Activated CD4-positive, alpha-beta T cell treated with anti-CD3 and anti-CD28 coated beads, Interleukin-2, amount 50 U/mL, for 1 hour (primary cell): ENCODE results near the gene CD40.

Source experiments
- DNase-seq: peaks from one replicate; pipeline ENCODE4 v3.0.0-alpha.2; 2020

The CD40 gene

DNA sequence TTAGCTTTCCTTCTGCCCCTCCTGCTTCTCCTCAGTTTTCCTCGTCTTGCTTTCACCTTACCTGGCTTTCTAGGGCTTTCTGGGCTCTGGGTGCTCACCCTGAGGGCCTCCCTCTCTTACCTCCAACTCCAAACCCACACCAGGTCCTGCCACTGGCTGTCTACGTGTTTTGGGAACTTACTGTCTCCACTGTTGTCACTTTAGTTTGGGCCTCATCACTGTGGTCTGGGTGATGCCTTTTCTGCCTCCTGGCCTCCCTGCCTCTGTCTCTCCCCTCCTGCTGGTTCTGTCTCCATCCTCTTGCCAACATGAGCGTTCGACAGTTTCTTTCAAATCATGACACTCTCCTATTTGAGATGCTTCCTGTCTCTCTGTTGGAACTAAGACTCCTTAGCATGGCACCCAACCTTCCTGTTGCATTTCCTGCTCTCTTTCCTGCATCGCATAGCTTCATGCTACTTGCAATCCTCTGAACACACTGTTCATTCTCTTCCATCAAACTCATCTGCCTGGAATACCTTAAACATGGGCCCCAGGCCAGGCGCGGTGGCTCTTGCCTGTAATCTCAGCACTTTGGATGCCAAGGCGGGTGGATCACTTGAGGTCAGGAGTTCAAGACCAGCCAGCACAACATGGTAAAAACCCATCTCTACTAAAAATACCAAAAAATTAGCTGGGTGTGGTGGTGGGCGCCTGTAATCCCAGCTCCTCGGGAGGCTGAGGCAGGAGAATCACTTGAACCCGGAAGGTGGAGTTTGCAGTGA is 5.5 kb downstream of the CD40 start:
- DNase-seq = no peak

DNA sequence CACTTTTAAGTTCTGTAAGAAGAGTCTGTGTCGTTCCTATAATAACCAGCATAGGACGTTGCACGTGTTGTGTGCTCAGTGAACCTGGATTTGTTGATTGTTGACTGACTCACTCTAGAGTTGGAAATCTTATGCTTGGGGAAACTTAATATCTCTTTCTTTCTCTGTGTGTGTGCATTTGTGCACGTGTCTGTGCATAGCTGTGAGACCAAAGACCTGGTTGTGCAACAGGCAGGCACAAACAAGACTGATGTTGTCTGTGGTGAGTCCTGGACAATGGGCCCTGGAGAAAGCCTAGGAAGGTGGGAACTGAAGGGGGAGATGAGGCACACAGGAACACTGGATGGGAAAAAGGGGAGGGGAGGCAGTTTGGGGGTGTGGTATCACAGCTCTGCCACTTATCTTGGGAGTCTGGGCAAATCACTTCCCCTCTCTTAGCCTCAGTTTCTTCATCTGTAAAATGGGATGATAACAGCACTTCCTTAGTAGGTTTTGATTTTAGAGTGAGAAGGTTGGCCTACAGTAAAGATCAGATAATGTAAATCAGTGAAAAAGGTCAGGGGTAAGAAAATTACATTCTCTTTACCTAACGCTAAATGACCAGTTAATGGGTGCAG is 8.4 kb downstream of the CD40 start:
- DNase-seq = no peak

DNA sequence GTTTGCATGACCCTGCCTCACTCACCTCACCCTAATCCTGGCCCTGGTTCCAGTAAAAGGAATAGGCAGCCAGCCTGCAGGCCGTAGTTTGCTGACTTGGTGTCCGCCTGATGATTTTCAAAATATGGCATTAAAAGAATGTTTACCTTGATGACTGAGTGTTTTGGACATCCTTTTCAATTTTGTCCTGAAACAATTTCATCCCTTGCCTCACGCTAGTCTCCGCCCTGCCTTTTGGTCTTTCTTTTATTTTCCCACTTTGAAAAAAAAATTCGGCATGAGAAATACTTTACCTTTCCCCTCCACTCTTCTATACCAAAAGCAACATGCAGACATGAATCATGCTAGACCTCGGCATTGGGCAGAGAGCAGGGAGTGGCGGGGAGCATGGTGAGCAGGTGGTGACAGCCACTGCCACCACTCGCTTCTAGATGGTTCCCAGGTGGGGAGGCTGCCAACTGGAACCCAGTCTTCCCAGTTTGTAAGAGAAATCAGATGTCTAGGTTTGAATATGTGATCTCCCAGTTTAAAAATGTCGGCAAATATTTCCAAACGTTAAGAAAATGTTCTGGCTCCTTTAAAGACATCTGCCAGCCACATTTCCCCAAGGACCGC is 9.4 kb downstream of the CD40 start:
- DNase-seq = no peak

DNA sequence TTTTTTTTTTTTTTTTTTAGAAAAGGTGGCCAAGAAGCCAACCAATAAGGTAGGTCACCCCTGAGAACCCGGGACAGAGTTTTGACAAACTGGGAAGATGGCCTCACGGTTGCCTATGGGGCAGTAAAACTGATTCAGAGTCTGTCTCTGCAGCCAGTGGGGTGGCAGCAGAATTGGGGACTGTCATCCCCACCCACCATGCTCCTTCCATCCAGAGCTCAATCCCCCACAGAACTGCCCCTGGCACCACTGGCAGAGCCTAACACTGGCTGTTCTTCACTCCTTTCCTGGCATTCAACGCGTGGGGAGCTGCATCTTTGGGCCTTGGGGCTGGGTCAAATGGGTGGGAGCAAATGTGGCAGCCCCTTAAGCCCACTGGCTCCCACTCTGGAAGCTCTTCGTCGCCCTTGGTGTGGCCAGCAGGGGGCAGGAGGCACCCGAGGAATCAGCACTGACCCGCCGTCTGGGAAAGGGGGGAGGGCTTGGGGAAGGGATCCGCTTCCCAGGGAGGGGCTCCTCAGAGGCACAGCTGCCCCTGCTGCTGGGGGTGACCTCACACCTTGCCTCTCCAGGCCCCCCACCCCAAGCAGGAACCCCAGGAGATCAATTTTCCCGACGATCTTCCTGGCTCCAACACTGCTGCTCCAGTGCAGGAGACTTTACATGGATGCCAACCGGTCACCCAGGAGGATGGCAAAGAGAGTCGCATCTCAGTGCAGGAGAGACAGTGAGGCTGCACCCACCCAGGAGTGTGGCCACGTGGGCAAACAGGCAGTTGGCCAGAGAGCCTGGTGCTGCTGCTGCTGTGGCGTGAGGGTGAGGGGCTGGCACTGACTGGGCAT is 10.4 kb downstream of the CD40 start:
- DNase-seq = no peak

DNA sequence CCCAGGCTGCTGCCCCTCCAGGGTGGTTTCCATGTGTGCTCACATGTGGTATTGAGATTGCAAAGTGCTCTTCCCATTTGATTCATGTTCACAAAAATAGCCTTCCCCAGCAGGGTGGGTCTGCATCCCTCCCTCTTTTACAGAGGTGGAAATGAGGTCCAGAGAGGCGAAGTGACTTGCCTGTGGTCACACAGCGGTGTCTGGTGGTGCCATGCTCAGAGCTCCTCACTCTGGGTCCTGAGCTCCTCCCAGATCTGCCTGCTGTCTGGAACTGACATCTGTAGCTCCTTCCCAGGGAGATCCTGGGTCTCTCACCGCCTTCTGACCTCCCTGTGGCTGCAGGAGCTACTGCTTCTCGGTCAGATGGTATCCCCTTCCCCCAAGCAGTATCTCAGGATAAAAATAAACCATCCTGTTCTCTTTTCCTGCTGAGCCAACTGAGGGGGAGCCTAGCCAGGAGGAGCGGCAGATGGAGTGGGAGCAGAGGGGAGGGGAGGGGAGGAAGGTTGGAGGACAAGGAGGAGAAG is 11.9 kb downstream of the CD40 start:
- no peak for DNase-seq

DNA sequence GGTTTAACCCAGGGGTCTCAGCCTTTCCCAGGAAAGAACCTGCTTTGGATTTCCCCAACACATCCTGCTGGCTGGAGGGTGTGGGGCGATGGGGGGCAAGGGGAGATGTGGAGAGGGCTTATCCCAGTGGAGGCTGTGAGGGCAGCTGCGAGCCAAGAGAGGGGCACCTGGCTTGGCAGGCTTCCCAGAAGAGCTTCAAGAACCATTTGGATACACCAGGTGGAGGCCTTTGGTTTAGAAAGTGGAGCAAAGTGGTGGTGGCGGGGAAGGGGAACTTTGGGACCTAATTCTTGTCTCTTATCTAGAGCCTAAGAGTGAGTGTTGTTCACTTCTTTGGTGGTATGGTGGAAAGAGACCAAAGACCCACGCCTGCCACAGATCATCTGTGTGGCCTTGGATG is 12.4 kb downstream of the CD40 start:
- no peak for DNase-seq

DNA sequence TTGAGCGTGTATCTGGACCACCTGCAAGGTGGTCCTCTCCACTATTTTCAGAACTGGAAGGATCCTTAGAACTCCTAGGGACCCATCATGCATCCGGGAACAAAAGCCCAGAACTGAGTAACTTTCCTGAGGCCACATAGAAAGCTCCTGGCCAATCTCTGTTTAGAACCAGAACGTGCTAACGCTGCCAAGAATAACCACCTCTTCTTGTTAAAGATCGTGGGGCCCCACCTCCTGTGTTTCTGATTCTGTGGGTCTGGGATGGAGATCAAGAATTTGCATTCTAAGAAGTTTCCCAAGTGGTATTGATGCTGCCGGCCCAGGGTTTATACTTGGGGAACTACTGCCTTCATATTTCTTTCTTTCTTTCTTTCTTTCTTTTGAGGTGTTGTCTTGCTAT is 13.3 kb downstream of the CD40 start:
- no peak for DNase-seq

DNA sequence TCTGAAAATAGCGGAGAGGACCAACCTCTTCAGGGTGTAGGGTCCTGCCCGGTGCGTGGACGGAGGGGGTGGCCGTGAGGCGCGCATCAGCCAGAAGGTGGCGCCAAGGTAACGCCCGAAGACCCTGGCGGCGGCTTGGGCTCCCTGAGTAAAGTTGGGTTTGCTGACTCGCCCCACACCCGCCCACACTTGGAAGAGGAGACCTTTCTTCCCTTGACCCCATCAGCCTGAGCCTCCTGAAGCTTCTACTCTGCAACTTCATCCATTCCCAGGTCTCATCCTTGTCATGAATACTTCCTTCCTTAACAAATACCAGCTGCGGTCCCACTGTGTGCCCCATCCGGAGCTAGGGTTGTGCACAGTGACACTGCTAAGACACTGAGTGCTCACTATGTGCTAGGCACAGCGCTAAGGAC is 14.6 kb downstream of the CD40 start:
- peak; percentile 56 for DNase-seq

DNA sequence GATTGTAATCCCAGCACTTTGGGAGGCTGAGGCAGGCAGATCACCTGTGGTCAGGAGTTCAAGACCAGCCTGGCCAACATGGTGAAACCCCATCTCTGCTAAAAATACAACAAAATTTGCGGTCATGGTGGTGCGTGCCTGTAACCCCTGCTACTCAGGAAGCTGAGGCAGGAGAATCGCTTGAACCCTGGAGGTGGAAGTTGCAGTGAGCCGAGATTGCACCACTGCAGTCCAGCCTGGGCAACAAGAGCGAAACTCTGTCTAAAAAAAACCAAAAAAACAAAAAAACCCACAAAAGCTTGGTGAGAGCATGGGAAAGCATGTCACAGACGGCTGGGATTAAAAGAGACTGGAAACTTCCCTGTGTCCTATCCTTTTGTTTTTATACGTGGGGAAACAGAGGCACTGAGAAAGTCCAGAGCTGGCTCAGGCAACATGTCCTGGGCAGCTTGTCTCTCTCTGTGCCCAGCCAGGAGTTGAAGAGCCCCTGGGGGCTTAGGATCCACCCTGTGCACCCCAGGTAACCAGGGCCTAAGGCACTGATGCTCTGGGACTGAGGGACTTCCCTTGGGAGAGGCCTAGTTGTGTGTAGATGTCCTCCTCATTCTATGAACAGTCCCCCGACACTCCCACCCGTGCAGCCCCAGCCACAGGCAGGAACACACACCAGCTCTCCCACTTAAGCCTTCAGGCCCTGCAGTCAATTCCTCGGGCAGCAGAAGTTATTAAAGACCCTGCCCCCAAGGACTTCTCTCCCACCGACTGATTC is 16.0 kb downstream of the CD40 start:
- no peak for DNase-seq

DNA sequence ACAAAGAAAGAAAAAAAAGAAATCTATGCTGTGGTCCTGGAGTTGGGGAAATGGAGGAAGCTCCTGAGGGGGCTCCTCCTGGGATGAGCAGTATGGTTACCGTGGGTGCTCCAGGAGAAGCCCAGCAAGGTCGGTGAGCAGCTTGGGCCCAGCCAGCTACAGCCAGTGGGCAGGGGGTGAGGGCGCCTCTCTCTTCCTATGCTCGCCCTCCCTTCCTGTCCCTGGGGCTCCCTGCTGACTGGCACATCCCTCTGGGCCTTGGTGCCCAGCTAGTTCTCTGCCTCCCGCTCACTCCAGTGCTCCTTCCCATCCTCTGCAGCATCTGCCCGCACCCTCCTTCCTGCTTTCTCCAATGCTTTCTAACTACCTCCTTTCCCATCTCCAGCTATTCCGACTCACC is 16.6 kb downstream of the CD40 start:
- DNase-seq = no peak

DNA sequence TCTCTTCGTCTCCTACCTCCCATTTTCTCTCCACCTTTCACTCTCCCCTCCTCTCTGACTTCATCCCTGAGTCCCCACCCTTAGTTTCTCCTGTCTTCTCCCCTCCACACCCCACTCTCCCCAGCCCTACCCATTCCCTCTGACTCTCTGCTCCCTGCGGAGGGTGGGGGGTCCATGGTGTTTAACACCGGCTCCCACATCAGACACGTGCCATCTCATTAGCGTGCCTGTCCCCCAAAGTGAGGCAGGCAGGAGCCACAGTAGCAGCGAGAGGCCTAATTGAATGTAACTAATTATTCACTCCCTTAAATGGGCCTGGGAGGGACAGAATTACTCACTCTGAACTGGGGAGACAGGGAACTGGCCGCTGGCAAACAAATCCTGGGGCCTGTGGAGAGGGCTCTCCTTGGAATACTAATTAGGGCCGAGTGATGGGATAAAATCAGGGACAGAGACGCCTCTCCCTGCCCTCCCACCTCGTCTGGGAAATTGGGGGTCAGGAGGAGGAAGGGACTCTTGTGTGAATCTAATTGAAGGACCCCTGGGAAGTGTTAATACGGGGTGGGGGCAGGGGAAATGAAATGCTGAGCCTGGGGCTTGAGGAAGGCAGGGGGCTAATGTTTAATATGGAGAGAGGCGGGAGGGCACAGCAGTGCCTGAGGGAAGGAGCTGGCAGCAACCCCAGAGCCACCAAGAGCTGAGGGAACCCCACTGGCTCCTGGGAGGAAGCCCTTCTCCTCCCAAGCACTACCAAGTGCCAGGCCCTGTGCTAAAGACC is 17.9 kb downstream of the CD40 start:
- no peak for DNase-seq

DNA sequence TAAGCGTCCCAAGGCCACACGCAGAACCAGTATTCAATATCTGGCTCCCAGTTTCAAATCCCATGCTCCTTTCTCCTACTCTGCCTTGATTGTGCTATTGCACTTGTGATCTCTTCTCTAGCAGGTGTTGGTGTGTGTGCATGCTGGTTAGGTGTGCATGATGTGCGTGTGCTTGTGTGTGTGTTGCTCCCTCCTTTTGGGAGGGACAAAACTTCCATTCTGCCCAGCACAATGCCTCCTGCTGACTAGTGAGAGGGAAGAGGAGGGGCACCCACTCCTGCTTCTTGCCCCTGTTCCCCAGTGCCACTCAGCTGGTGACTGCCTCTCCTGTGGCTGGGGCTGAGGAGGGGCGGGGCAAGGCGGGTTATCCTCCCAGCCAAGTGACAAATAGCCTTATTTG is 19.7 kb downstream of the CD40 start:
- DNase-seq = no peak

DNA sequence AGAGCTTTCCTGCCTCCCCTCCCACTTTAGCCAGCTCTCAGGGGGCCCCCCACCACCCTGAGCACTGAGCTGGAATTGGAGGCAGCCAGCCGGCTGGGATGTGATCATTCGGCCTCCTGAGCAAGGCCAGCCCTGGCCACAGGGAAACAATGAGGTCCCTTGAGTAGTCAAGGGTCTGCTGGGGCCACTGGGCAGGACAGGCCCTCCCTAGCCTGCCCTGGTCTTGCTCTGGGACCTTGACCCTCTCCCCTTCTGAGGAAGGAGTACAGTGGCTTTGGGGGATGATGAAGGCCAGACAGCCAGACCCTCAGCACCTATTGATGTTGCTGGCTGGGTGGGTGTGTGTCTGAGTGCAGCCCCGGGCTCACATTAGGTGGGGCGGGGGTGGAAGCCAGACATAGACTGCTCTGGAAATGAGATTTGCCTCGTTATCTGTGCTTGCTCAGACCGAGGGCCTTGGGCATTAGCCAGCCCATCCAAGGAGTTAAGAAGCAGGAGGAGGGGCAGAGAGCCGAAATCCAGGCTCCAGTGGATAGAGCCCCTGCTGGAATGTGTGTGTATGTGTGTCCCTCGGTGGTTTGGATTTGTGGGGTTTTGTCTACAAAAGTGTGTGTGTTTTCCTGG is 21.3 kb downstream of the CD40 start:
- no peak for DNase-seq

DNA sequence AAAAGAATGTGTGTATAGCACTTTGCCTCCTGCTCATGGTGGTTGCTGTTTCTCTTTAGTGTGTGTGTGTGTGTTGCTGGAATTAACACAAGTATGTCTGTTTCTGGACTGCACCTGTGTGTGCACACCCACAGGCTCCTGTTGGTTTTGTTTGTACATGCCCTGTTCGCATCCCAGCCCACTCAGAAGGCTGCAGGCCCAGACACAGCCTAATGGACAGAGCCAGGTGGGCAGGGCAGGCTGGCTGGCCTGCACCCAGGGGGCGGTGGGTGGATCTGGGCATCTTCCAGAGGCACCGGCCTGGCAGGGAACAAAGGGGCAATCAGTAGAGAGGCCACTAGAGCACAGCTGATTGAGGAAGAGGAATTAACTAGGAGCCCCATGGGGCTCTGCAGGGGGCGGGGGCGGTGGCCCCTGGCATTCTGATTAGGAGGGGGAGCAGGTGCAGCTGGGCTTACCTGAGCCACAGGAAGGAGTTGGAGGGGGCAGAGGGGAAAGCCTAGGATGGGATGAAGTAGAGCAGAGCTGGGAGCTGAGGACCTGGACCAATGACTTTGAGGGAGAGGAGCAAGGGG is 21.9 kb downstream of the CD40 start:
- DNase-seq = no peak

DNA sequence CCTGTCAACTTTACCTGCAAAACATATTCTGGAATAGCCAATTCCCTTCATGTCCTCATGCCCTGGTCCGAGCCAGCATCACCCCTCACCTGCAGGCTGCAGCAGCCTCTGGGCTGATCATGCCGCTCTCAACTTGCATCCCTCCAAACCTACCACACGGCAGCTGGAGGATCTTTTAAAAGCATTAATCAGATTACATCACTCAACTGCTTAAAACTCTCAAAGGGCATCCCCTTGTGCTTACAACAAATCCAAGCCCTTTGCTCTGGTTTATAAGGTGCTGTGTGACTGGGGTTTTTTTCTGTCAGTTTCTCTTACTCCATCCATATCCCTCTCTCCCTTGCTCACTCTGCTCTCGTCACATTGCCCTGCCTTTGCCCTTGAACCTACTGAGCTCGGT is 24.0 kb downstream of the CD40 start:
- no peak for DNase-seq

DNA sequence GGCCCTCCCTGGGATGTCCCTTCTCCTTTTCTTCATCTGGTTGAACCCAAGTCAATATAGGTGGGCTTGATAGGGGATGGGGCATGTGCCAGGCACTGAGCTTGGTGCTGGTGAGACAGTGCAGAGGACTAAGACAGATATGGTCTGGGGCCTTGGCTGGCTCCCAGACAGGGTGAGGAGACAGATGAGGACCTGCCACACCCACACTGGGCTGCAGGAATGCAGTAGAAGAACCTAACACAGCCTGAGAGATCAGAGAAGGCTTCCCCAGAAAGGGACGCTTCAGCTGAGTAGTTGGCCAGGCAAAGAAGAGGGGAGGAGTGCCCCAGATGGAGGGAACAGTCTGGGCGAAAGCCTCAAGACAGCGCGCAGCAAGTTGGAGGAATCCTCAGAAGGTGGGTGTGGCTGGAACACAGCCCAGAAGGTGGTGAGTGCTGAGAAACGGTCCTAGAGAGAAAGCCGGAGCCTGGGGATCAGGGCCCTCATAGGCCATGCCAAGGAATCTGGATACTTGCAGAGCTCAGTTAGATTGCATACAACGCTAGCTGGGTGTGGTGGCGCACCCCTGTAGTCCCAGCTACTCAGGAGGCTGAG is 26.4 kb downstream of the CD40 start:
- DNase-seq = no peak

DNA sequence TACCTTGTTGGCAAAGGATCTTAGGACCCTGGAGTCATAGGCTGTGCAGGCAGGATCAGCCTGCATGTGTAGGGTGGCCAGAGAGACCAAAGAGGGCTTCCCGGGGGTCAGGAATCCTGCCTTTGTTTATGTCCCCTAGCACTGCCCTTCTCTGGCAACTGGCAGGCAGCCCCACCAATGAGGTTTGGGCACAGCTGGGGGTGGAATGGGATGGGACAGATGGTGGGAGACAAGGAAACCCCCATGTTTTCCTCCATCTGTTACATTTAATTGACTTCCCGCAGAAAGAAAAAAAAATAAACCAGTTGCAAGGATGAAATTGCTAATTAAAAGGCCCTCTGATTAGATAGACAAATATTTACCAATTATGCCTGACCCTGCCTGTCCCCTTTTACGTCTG is 27.6 kb downstream of the CD40 start:
- no peak for DNase-seq

DNA sequence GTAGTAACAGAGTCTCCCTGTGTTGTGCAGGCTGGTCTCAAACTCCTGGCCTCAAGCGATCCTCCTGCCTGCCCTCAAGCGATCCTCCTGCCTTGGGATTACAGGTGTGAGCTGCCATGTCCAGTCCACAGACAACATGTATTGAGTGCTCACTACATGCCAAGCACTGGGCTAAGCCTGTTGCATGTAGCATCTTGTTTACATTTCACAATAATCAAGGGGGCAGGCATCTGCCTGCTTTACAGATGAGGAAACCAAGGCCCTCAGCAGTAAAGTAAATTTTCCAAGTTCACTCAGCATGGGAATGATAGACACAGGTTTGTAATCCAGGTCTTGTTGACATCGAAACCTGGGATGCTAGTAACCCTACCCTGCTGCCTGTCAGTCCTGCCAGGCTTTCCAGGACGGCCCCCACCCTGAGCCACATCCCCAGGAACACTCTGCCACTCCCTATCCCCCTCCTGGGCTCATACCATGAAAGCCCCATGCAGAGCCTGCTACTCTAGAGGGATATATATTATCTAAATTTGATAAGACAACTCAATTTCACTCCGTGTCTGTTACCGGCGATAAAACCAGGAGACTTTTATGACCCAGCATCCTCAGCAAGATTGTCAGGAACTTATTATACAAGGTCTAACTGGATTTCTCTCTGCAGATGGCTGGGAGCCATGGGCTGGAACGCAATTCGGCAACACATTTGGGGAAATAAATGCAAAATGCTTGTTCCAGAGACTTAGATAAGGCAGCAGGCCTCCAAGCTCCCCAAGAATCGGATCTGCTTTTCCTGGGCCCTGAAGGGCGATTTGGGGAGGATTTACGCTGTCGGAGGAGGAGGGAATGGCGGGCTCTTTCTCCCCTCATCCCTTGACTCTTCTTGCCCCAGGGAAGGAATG is 30.4 kb downstream of the CD40 start:
- DNase-seq = no peak

DNA sequence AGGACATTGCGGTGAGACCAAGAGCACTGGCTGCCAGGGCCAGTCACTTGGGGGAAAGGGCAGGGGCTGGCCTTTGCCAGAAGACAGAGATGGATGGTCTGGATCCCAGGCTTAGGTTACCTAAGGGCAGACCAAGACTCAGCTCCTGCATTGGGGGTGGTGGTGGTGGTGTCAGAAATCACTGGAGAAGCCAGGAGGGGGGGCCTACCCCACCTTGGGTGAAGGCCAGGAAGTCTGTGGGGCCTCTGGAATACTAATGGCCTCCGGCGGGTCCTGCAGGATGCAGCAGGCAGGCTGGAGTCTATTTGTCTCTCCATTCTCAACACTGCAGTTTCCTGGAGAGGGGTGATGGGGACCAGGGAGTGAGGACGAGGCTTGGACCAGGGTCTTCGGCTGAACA is 32.8 kb downstream of the CD40 start:
- no peak for DNase-seq
